GM12878 (cell line): ENCODE results near the gene CCDC178. TPM values are rescaled to one million over a fixed set of nuclear protein-coding genes. Genes with fewer than 3 reads are reported as not detected.

ENCODE experiments used
- CHD2 ChIP-seq: IDR thresholded peaks from 2 replicates; pipeline ENCODE4 v1.6.1; 2011; ENCODE audit warnings: low read depth, low read length, improper control_type of control experiment, borderline replicate concordance
- JUND ChIP-seq: IDR thresholded peaks from 2 replicates; pipeline ENCODE4 v1.6.1; 2012; ENCODE audit warnings: low read depth, mild to moderate bottlenecking, low read length, improper control_type of control experiment, moderate library complexity
- NFIC ChIP-seq: IDR thresholded peaks from 2 replicates; pipeline ENCODE4 v1.6.1; 2012; ENCODE audit warnings: low read depth, mild to moderate bottlenecking, inconsistent platforms, low read length, moderate library complexity
- RB1 ChIP-seq: fragments of 450-650 bp; formaldehyde crosslinking; IDR thresholded peaks from 2 replicates; pipeline ENCODE4 v1.6.1; 2017; ENCODE audit warnings: mild to moderate bottlenecking, borderline replicate concordance
- TCF7 ChIP-seq: IDR thresholded peaks from 2 replicates; pipeline ENCODE4 v1.6.1; 2014; ENCODE audit warnings: antibody characterized with exemption, borderline replicate concordance
- ZNF384 ChIP-seq: IDR thresholded peaks from 2 replicates; pipeline ENCODE4 v1.6.1; 2012; ENCODE audit warnings: low read depth, mild to moderate bottlenecking, low read length, improper control_type of control experiment, borderline replicate concordance
- polyA plus RNA-seq, 11 experiments: library from polyadenylated mRNA; depleted of rRNA in 4 of 11; unstranded in 6 of 11; stranded (reverse) in 5 of 11; fragments of >200 nt; fragmentation: Nextera tagmentation in 4 of 11; fragmentation: Illumina TruSeq in 1 of 11; extraction: Ambion mirVana in 4 of 11; extraction: Trizol in 1 of 11; gene quantifications; 1 replicate in 1 of 11; 2 replicates in 10 of 11; pipeline versions ENCODE4 v1.2.1 to v1.2.3, GENCODE V29; 2011 to 2016; ENCODE audit warnings: inconsistent platforms in 2 of 11, missing spikeins in 2 of 11, low read depth in 1 of 11
- total RNA-seq, 4 experiments: library from RNA; depleted of rRNA in 3 of 4; stranded (reverse); fragments of >200 nt in 3 of 4; fragmentation: Illumina TruSeq in 1 of 4; extraction: Trizol in 1 of 4; gene quantifications; 2 replicates each; pipeline versions ENCODE4 v1.2.1 to v1.2.3, GENCODE V29; 2013 to 2021
- TF ChIP-seq, protein P1 (sequence below): fragments of 450-650 bp; formaldehyde crosslinking; IDR thresholded peaks from 2 replicates; pipeline ENCODE4 v1.4.0; 2022; ENCODE audit warnings: mild to moderate bottlenecking, moderate library complexity
- TF ChIP-seq, protein P2 (sequence below), 3 experiments: IDR thresholded peaks in 2 of 3; conservative IDR thresholded peaks in 1 of 3; 2 replicates each; pipeline ENCODE4 v1.5.1; 2011; ENCODE audit warnings: low read depth in 3 of 3, low read length in 3 of 3, mild to moderate bottlenecking in 3 of 3, control low read depth in 2 of 3, moderate library complexity in 2 of 3, inconsistent platforms in 1 of 3, mixed read lengths in 1 of 3; ENCODE audit not compliant: control insufficient read depth in 2 of 3, insufficient read depth in 1 of 3; ENCODE audit errors: extremely low read depth in 1 of 3

The CCDC178 gene
- total and polyA plus RNA-seq, 10 of the 15 experiments (the other 5 are each of a cell fraction or from before 2014, with no cell fraction given) = 0.04 TPM; not detected in 9

DNA sequence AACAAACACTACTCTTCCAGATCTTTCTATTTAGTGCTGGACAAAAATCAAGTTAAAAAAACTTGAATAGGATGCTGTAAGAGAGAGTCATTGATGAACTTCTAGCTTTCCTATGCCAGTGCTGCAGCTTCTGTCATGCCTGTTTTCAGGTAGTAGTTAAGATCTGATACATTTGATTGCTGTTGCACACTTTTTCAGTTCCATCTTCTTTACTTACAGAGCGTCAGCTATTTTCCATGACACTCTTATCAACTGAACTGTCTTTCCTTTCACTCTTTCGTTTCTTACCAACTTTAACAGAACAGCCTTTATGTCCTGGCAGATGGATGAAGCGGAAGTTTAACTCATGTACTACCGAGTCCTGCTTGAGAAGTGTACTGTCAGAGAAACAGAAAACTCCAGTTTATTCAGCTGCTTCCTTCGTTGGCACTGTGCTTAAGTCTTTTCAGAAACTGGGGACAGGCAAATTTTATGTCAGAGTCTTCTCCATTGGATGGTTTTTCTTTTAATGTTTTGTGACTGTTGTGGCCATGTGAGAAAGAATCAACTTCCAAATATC lies 521.8 kb downstream of the CCDC178 start (continued):
- TF ChIP-seq, protein P1, sequence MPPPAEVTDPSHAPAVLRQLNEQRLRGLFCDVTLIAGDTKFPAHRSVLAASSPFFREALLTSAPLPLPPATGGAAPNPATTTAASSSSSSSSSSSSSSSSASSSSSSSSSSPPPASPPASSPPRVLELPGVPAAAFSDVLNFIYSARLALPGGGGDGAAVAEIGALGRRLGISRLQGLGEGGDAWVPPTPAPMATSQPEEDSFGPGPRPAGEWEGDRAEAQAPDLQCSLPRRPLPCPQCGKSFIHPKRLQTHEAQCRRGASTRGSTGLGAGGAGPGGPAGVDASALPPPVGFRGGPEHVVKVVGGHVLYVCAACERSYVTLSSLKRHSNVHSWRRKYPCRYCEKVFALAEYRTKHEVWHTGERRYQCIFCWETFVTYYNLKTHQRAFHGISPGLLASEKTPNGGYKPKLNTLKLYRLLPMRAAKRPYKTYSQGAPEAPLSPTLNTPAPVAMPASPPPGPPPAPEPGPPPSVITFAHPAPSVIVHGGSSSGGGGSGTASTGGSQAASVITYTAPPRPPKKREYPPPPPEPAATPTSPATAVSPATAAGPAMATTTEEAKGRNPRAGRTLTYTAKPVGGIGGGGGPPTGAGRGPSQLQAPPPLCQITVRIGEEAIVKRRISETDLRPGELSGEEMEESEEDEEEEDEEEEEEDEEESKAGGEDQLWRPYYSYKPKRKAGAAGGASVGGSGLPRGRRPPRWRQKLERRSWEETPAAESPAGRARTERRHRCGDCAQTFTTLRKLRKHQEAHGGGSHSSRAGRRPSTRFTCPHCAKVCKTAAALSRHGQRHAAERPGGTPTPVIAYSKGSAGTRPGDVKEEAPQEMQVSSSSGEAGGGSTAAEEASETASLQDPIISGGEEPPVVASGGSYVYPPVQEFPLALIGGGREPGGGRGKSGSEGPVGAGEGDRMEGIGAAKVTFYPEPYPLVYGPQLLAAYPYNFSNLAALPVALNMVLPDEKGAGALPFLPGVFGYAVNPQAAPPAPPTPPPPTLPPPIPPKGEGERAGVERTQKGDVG (CRISPR knock-in tag) = no peak
- TF ChIP-seq TCF7 (no peak), JUND (no peak), NFIC (no peak), CHD2 (no peak), ZNF384 (no peak), RB1 (no peak)
- TF ChIP-seq, protein P2, sequence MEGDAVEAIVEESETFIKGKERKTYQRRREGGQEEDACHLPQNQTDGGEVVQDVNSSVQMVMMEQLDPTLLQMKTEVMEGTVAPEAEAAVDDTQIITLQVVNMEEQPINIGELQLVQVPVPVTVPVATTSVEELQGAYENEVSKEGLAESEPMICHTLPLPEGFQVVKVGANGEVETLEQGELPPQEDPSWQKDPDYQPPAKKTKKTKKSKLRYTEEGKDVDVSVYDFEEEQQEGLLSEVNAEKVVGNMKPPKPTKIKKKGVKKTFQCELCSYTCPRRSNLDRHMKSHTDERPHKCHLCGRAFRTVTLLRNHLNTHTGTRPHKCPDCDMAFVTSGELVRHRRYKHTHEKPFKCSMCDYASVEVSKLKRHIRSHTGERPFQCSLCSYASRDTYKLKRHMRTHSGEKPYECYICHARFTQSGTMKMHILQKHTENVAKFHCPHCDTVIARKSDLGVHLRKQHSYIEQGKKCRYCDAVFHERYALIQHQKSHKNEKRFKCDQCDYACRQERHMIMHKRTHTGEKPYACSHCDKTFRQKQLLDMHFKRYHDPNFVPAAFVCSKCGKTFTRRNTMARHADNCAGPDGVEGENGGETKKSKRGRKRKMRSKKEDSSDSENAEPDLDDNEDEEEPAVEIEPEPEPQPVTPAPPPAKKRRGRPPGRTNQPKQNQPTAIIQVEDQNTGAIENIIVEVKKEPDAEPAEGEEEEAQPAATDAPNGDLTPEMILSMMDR (IDR thresholded peaks at IDR 0.05 in 2 of 3, conservative IDR thresholded peaks at IDR 0.05 in 1 of 3; ENCODE audit: control insufficient read depth in 2 of 3, extremely low read depth in 1 of 3, insufficient read depth in 1 of 3, low read depth in 3 of 3, low read length in 3 of 3) = no peak
